ENCODE data around the gene TOLLIP. TPM values are rescaled to one million over a fixed set of nuclear protein-coding genes. Genes with fewer than 3 reads are reported as not detected.

The TOLLIP gene
- total and polyA plus RNA-seq, 2 of the 8 experiments (the other 6 are each of a cell fraction or from before 2014, with no cell fraction given), result 23.7 to 34.7 TPM

DNA sequence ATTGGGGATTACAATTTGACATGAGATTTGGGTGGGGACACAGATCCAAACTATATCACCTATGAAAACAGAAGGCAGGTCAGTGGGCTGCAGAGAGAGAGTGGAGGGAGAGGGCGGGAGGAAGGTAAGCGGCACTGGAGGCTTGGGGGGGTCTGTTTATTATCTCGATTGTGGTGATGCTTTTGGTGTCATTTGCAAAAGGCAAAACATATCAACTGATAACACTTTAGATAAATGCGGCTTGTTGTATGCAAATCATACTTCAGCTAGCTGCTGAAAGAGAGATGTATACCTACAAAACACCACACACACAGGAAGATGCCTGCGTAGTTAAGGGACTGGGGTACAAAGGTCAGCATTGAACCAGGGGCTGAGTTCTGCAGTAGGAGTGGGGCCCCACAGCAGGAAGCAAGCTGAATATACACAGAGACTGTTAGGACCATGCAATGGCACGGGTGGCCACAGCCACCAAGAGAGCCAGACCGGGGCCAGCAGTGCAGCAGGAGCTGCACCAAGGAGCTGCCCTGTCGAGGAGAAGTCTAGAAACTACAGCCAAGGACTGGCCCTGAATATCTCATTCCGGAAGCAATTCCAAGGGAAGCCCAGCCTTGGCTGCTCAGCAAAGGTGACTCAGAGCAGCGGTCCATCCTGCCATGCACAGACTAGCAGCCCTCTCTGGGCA, 23.8 kb upstream of the TOLLIP start:
- no peak overlapping the region for H4K91ac ChIP-seq (replicated peaks; ENCODE audit: insufficient read length, low read length)
- H2BK120ac ChIP-seq (replicated peaks; ENCODE audit: low read depth, low read length), result no peak overlapping the region
- no peaks in the 10 kb centered on the region for H3K79me2 ChIP-seq (ENCODE audit: control insufficient read depth in 1 of 2, insufficient read depth in 2 of 2, low read length in 2 of 2)
- no peaks in the 10 kb centered on the region for H3K79me1 ChIP-seq (ENCODE audit: low read depth, low read length)
- H2AK5ac ChIP-seq (ENCODE audit: low read depth, low read length), result no peak overlapping the region
- no peak overlapping the region for H2AFZ ChIP-seq (ENCODE audit: low read length)
- no peak overlapping the region for H3K23ac ChIP-seq (ENCODE audit: insufficient read length)
- no peak for DNase-seq (ENCODE audit: low read depth in 1 of 2, low spot score in 2 of 2)
- H4K20me1 ChIP-seq (replicated peaks in 1 of 2; ENCODE audit: control insufficient read depth in 1 of 2, insufficient read depth in 2 of 2, low read length in 2 of 2), result no peaks in the 10 kb centered on the region
- no peak overlapping the region for H3K27ac ChIP-seq (ENCODE audit: low read depth, low read length)
- peaks cover 8% of the 10 kb centered on the region for H3K23me2 ChIP-seq (ENCODE audit: low read depth, low read length)
- peaks cover 0 to 3% (median 0%) of the 10 kb centered on the region in 4 experiments; a peak in 1 of 8 replicates for H3K36me3 ChIP-seq (ENCODE audit: control insufficient read depth in 2 of 4, insufficient read depth in 4 of 4, low read length in 3 of 4)
- H2BK5ac ChIP-seq (ENCODE audit: low read depth, low read length), result no peak overlapping the region
- H3K18ac ChIP-seq (ENCODE audit: extremely low read depth, low read length), result no peak overlapping the region
- 85% methylated on average over 10 of the region's 10 CpGs; no CpG with 5 or more reads in 1 of the 2 experiments for WGBS, 2 experiments (ENCODE audit: extremely low coverage in 1 of 2, insufficient coverage in 1 of 2, insufficient read length in 1 of 2, insufficient replicate concordance in 2 of 2, low coverage in 1 of 2, low lambda C conversion rate in 2 of 2, missing lambda C conversion rate in 1 of 2)
- H2BK15ac ChIP-seq (ENCODE audit: low read length), result no peak overlapping the region
- FAIRE-seq, result no peak
- H4K8ac ChIP-seq (ENCODE audit: extremely low read depth, insufficient read depth, low read length), result no peak overlapping the region
- no peak overlapping the region for H3K14ac ChIP-seq (ENCODE audit: insufficient read length)
- H3K4ac ChIP-seq (replicated peaks; ENCODE audit: insufficient read length, low read depth, low read length), result no peak overlapping the region
- H3K9ac ChIP-seq (replicated peaks in 1 of 4; ENCODE audit: extremely low read depth in 1 of 4, low read depth in 3 of 4, low read length in 3 of 4), result no peak overlapping the region
- peaks cover 15 to 17% of the 10 kb centered on the region in 2 experiments for H3K9me3 ChIP-seq (ENCODE audit: insufficient read depth in 2 of 2, low read depth in 1 of 2, low read length in 1 of 2)
- no peak overlapping the region for H3K4me2 ChIP-seq (ENCODE audit: insufficient read depth in 1 of 2, low read depth in 2 of 2, low read length in 2 of 2)
- peaks cover 8 to 34% (median 28%) of the 10 kb centered on the region in 4 experiments for H3K27me3 ChIP-seq (replicated peaks in 1 of 4; ENCODE audit: control insufficient read depth in 3 of 4, extremely low read depth in 1 of 4, insufficient read depth in 3 of 4, low read length in 3 of 4)
- H3K56ac ChIP-seq (replicated peaks; ENCODE audit: insufficient read length, low read depth, low read length), result no peak overlapping the region
- CTCF ChIA-PET (ENCODE audit: partially characterized antibody), result no interaction called here
- POLR2A ChIA-PET (ENCODE audit: partially characterized antibody), result interaction anchor here (1.0 kb wide), 1 partner anchor 18 kb away, joined by 4 read pairs; no protein-coding TSS in a partner anchor
- H4K5ac ChIP-seq (ENCODE audit: insufficient read length, low read depth, low read length), result no peak overlapping the region
- no peak overlapping the region for H2BK20ac ChIP-seq (ENCODE audit: low read length)
- peaks cover 2 to 8% (median 5%) of the 10 kb centered on the region in 4 experiments; a peak in 5 of 7 replicates for H3K4me1 ChIP-seq (replicated peaks in 1 of 4; ENCODE audit: control insufficient read depth in 3 of 4, insufficient read depth in 4 of 4, low read length in 3 of 4)
- no peak overlapping the region for H2BK12ac ChIP-seq (ENCODE audit: low read depth, low read length)
- H3K4me3 ChIP-seq (ENCODE audit: extremely low read depth in 1 of 4, insufficient read depth in 2 of 4, low read depth in 3 of 4, low read length in 4 of 4), result no peak overlapping the region
- no peak for TF ChIP-seq RAD21 (IDR thresholded peaks at IDR 0.05 in 1 of 2, conservative IDR thresholded peaks at IDR 0.05 in 1 of 2; ENCODE audit: low read depth in 2 of 2, low read length in 2 of 2)
- TF ChIP-seq BCL11A (IDR thresholded peaks at IDR 0.05; ENCODE audit: low read depth in 2 of 2, low read length in 2 of 2), result no peak
- no peak for TF ChIP-seq KDM1A (IDR thresholded peaks at IDR 0.05; ENCODE audit: borderline replicate concordance, low read length)
- TF ChIP-seq NANOG (IDR thresholded peaks at IDR 0.05; ENCODE audit: insufficient read depth, low read depth, low read length, poor library complexity, severe bottlenecking), result no peak
- TF ChIP-seq BRCA1 (IDR thresholded peaks at IDR 0.05; ENCODE audit: low read depth, low read length), result no peak
- no peak for TF ChIP-seq CBX8 (IDR thresholded peaks at IDR 0.05; ENCODE audit: borderline replicate concordance, low read depth, low read length)
